Parathyroid adenoma (tissue), 2 donors: ENCODE data around the gene PCDHGB1.
"Not testable (repeated sequence)": the region's sequence is repeated elsewhere in the genome, so short reads cannot be mapped to it uniquely, and the experiment has no call there.

Experiments used
- H2AFZ ChIP-seq: fragments of 300-600 bp; sonication (generic); one replicate; pipeline ENCODE4 v1.7.0; 2017; ENCODE audit warnings: antibody characterized with exemption, mild to moderate bottlenecking
- H3K27ac ChIP-seq: fragments of 300-600 bp; sonication (generic); one replicate; pipeline ENCODE4 v1.7.0; 2017
- H3K27me3 ChIP-seq: fragments of 300-600 bp; sonication (generic); one replicate; pipeline ENCODE4 v1.7.0; 2017; ENCODE audit warnings: low read length; ENCODE audit not compliant: control insufficient read depth, insufficient read depth
- H3K36me3 ChIP-seq: fragments of 300-600 bp; sonication (generic); one replicate; pipeline ENCODE4 v1.7.0; 2017; ENCODE audit warnings: low read length; ENCODE audit not compliant: control insufficient read depth, insufficient read depth
- H3K4me1 ChIP-seq: fragments of 300-600 bp; sonication (generic); one replicate; pipeline ENCODE4 v1.7.0; 2017; ENCODE audit warnings: control low read depth
- H3K4me2 ChIP-seq: fragments of 300-600 bp; sonication (generic); one replicate; pipeline ENCODE4 v1.7.0; 2017; ENCODE audit warnings: low read length
- H3K4me3 ChIP-seq: fragments of 300-600 bp; sonication (generic); one replicate; pipeline ENCODE4 v1.7.0; 2017; ENCODE audit warnings: low read depth, low read length
- H3K79me2 ChIP-seq: fragments of 300-600 bp; sonication (generic); one replicate; pipeline ENCODE4 v1.7.0; 2017; ENCODE audit warnings: control low read depth
- H3K9ac ChIP-seq: fragments of 300-600 bp; sonication (generic); one replicate; pipeline ENCODE4 v1.7.0; 2017; ENCODE audit warnings: mild to moderate bottlenecking
- H3K9me3 ChIP-seq: fragments of 300-600 bp; sonication (generic); one replicate; pipeline ENCODE4 v1.7.0; 2017; ENCODE audit warnings: low read length; ENCODE audit not compliant: control insufficient read depth
- TF ChIP-seq, protein P1 (sequence below): fragments of 300-600 bp; sonication (generic); IDR thresholded peaks from one replicate; pipeline ENCODE4 v1.7.0; 2017; ENCODE audit warnings: antibody characterized with exemption, mild to moderate bottlenecking
- donor health status: primary hyperparathyroidism.

PCDHGB1 gene

GRCh38 chr5:141342773-141343172 lies 7.1 kb upstream of the PCDHGB1 start:
- peaks cover 3% of the 10 kb centered on the region for H3K36me3 ChIP-seq
- H3K27ac ChIP-seq, result no peak overlapping the region
- H3K4me2 ChIP-seq, result no peak overlapping the region
- H3K4me1 ChIP-seq, result no peaks in the 10 kb centered on the region
- no peaks in the 10 kb centered on the region for H3K79me2 ChIP-seq
- no peak overlapping the region for H2AFZ ChIP-seq
- H3K27me3 ChIP-seq, result no peaks in the 10 kb centered on the region
- H3K9me3 ChIP-seq, result peaks cover 8% of the 10 kb centered on the region
- H3K9ac ChIP-seq, result no peak overlapping the region
- TF ChIP-seq, protein P1, sequence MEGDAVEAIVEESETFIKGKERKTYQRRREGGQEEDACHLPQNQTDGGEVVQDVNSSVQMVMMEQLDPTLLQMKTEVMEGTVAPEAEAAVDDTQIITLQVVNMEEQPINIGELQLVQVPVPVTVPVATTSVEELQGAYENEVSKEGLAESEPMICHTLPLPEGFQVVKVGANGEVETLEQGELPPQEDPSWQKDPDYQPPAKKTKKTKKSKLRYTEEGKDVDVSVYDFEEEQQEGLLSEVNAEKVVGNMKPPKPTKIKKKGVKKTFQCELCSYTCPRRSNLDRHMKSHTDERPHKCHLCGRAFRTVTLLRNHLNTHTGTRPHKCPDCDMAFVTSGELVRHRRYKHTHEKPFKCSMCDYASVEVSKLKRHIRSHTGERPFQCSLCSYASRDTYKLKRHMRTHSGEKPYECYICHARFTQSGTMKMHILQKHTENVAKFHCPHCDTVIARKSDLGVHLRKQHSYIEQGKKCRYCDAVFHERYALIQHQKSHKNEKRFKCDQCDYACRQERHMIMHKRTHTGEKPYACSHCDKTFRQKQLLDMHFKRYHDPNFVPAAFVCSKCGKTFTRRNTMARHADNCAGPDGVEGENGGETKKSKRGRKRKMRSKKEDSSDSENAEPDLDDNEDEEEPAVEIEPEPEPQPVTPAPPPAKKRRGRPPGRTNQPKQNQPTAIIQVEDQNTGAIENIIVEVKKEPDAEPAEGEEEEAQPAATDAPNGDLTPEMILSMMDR, result no peak
- H3K4me3 ChIP-seq, result no peak overlapping the region

GRCh38 chr5:141343242-141343952 lies 6.5 kb upstream of the PCDHGB1 start, which contains the start of gene PCDHGA3:
Gene PCDHGA3 (plus strand): TSS chr5:141343829. CDS start chr5:141344034, 205 bp downstream.
- H3K9ac ChIP-seq, result no peak within 1 kb of the TSS
- TF ChIP-seq, protein P1, result no peak
- H2AFZ ChIP-seq, result no peak within 1 kb of the TSS
- H3K9me3 ChIP-seq, result peaks cover 8% of the 10 kb centered on the region
- no peaks in the 10 kb centered on the region for H3K27me3 ChIP-seq
- no peak within 1 kb of the TSS for H3K4me3 ChIP-seq
- H3K79me2 ChIP-seq, result no peaks in the 10 kb centered on the region
- H3K4me2 ChIP-seq, result no peak within 1 kb of the TSS
- no peak within 1 kb of the TSS for H3K27ac ChIP-seq
- no peaks in the 10 kb centered on the region for H3K4me1 ChIP-seq
- H3K36me3 ChIP-seq, result peaks cover 1% of the 10 kb centered on the region

DNA sequence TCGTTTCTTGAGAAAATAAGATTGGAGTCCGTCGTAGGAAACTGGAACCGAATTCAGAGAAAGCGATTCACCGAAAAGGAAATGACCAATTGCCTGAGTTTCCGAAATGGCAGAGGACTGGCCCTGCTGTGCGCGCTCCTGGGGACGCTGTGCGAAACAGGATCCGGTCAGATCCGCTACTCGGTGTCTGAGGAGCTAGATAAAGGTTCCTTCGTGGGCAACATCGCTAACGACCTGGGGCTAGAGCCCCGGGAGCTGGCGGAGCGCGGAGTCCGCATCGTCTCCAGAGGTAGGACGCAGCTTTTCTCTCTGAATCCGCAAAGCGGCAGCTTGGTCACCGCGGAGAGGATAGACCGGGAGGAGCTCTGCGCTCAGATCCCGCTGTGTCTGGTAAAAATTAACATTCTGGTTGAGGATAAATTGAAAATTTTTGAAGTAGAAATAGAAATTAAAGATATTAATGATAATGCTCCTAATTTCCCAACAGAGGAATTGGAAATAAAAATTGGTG lies 5.9 kb upstream of the PCDHGB1 start:
- H3K36me3 ChIP-seq, result no peaks in the 10 kb centered on the region
- no peak overlapping the region for H2AFZ ChIP-seq
- H3K4me2 ChIP-seq, result no peak overlapping the region
- H3K79me2 ChIP-seq, result no peaks in the 10 kb centered on the region
- no peak overlapping the region for H3K9ac ChIP-seq
- TF ChIP-seq, protein P1, result no peak
- no peaks in the 10 kb centered on the region for H3K27me3 ChIP-seq
- no peak overlapping the region for H3K4me3 ChIP-seq
- no peak overlapping the region for H3K27ac ChIP-seq
- peaks cover 8% of the 10 kb centered on the region for H3K9me3 ChIP-seq
- H3K4me1 ChIP-seq, result no peaks in the 10 kb centered on the region

GRCh38 chr5:141345327-141345726 lies 4.6 kb upstream of the PCDHGB1 start:
- H2AFZ ChIP-seq, result no peak overlapping the region
- no peak overlapping the region for H3K4me2 ChIP-seq
- no peaks in the 10 kb centered on the region for H3K27me3 ChIP-seq
- H3K27ac ChIP-seq, result no peak overlapping the region
- H3K4me3 ChIP-seq, result no peak overlapping the region
- no peaks in the 10 kb centered on the region for H3K36me3 ChIP-seq
- TF ChIP-seq, protein P1, result no peak
- no peaks in the 10 kb centered on the region for H3K79me2 ChIP-seq
- H3K9me3 ChIP-seq, result peaks cover 8% of the 10 kb centered on the region
- no peak overlapping the region for H3K9ac ChIP-seq
- H3K4me1 ChIP-seq, result no peaks in the 10 kb centered on the region

DNA sequence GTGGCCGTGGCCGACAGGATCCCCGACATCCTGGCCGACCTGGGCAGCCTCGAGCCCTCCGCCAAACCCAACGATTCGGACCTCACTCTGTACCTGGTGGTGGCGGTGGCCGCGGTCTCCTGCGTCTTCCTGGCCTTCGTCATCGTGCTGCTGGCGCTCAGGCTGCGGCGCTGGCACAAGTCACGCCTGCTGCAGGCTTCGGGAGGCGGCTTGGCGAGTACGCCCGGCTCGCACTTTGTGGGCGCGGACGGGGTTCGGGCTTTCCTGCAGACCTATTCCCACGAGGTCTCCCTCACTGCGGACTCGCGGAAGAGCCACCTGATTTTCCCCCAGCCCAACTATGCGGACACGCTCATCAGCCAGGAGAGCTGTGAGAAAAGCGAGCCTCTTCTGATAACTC lies 3.9 kb upstream of the PCDHGB1 start:
- H3K36me3 ChIP-seq, H3K4me3 ChIP-seq, H3K27me3 ChIP-seq, H3K4me1 ChIP-seq, H3K9me3 ChIP-seq, H3K9ac ChIP-seq, H3K79me2 ChIP-seq, H2AFZ ChIP-seq, H3K4me2 ChIP-seq, H3K27ac ChIP-seq: not testable (repeated sequence)
